ENCODE measurements around the gene SOX18. TPM values are rescaled to one million over a fixed set of nuclear protein-coding genes. Genes with fewer than 3 reads are reported as not detected.
"Not testable (repeated sequence)": the region's sequence is repeated elsewhere in the genome, so short reads cannot be mapped to it uniquely, and the experiment has no call there.

SOX18 gene
- total RNA-seq, 4 donors from 2014 or later: 5.6 to 19.0 (median 12.8) TPM

GRCh38 chr20:64091340-64091739, 41.9 kb upstream of the SOX18 start:
- 72% methylated on average over 12 of the region's 19 CpGs for WGBS
- peaks cover 0 to 55% (median 0%) of the 10 kb centered on the region in 4 donors for H3K27me3 ChIP-seq
- no peaks in the 10 kb centered on the region for H3K4me1 ChIP-seq
- intact Hi-C loops (cut with DNase I): no loop called here
- no peak for DNase-seq (ENCODE audit: extremely low spot score)
- TF ChIP-seq, protein P1, sequence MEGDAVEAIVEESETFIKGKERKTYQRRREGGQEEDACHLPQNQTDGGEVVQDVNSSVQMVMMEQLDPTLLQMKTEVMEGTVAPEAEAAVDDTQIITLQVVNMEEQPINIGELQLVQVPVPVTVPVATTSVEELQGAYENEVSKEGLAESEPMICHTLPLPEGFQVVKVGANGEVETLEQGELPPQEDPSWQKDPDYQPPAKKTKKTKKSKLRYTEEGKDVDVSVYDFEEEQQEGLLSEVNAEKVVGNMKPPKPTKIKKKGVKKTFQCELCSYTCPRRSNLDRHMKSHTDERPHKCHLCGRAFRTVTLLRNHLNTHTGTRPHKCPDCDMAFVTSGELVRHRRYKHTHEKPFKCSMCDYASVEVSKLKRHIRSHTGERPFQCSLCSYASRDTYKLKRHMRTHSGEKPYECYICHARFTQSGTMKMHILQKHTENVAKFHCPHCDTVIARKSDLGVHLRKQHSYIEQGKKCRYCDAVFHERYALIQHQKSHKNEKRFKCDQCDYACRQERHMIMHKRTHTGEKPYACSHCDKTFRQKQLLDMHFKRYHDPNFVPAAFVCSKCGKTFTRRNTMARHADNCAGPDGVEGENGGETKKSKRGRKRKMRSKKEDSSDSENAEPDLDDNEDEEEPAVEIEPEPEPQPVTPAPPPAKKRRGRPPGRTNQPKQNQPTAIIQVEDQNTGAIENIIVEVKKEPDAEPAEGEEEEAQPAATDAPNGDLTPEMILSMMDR (IDR thresholded peaks at IDR 0.05): no peak
- TF ChIP-seq POLR2A (IDR thresholded peaks at IDR 0.05; ENCODE audit: low read depth): no peak
- TF ChIP-seq POLR2AphosphoS5 (IDR thresholded peaks at IDR 0.05): no peak
- no peak for TF ChIP-seq EP300 (IDR thresholded peaks at IDR 0.05)
- H3K36me3 ChIP-seq: no peaks in the 10 kb centered on the region
- H3K9me3 ChIP-seq: no peaks in the 10 kb centered on the region
- H3K4me3 ChIP-seq: no peak overlapping the region
- no peak overlapping the region for H3K27ac ChIP-seq (replicated peaks in 1 of 4)

DNA sequence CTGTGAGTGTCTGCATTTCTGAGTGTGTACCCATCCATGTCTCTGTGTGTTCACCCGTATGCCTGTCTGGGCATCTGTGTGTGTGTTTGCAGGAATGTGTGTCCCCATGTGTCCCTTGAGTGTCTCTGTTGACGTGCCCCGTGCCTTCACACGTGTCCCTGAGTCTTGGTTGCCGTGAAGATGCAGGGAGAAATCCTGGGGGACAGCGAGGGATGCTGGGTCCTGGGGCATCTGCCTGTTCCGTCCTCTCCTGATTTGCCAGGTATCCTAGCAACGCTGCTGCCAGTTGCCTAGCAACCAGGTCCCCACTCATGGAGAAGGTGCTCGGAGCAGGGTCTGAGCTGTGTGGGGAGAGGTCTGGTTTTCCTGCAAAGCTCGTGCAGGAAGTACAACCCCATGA, 40.7 kb upstream of the SOX18 start:
- Histone ChIP-seq H3K4me3 (no peak overlapping the region), H3K4me1 (no peaks in the 10 kb centered on the region), H3K36me3 (no peaks in the 10 kb centered on the region), H3K27ac (replicated peaks in 1 of 4) (no peak overlapping the region), H3K9me3 (no peaks in the 10 kb centered on the region), H3K27me3 (peaks cover 0 to 55% (median under 1%) of the 10 kb centered on the region in 4 donors)
- intact Hi-C loops (cut with DNase I): no loop called here
- TF ChIP-seq, protein P1 (IDR thresholded peaks at IDR 0.05): no peak
- TF ChIP-seq POLR2A (IDR thresholded peaks at IDR 0.05; ENCODE audit: low read depth) (no peak), EP300 (IDR thresholded peaks at IDR 0.05) (no peak), POLR2AphosphoS5 (IDR thresholded peaks at IDR 0.05) (no peak)
- DNase-seq (ENCODE audit: extremely low spot score): no peak
- 62% methylated on average over 7 of the region's 10 CpGs for WGBS

GRCh38 chr20:64088586-64088985, 39.1 kb upstream of the SOX18 start:
- H3K36me3 ChIP-seq; H3K9me3 ChIP-seq; intact Hi-C loops (cut with DNase I): not testable (repeated sequence)

GRCh38 chr20:64087226-64087825, 37.9 kb upstream of the SOX18 start:
- Histone ChIP-seq H3K27me3 (peaks cover 0 to 74% (median 16%) of the 10 kb centered on the region in 4 donors), H3K4me1 (peaks cover 10 to 28% (median 21%) of the 10 kb centered on the region in 4 donors)
- intact Hi-C loops (cut with DNase I); DNase-seq (ENCODE audit: extremely low spot score); H3K9me3 ChIP-seq; H3K4me3 ChIP-seq; H3K27ac ChIP-seq (replicated peaks in 1 of 4); H3K36me3 ChIP-seq: not testable (repeated sequence)
- 97% methylated on average over 8 of the region's 36 CpGs for WGBS

More at GRCh38 chr20:64088586-64088985, 39.1 kb upstream of the SOX18 start:
- DNase-seq (ENCODE audit: extremely low spot score); H3K27ac ChIP-seq (replicated peaks in 1 of 4); H3K4me3 ChIP-seq: not testable (repeated sequence)
- Histone ChIP-seq H3K4me1 (peaks cover 6 to 15% (median 12%) of the 10 kb centered on the region in 4 donors), H3K27me3 (peaks cover 0 to 70% (median 16%) of the 10 kb centered on the region in 4 donors)

DNA sequence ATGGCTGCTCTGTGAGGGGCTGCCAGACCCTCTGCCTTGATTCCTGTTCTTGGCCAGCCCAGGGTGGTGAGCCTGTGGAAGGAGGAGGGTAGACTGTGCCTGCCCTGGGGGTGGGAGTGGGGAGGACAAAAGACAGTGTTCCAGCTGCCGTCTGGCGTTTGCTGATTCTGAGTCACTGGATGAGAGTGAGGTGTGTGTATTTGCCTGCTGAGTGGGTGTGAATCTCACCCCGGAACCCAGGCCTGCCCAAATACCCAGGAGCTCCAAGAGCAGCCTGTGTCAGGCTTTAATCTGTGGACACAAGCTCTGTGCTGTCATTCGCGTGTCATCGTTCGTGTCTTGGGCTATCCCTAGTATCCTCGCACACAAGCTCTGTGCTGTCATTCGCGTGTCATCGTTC, 37.4 kb upstream of the SOX18 start:
- intact Hi-C loops (cut with DNase I): no loop called here
- Histone ChIP-seq H3K27ac (replicated peaks in 1 of 4) (no peak overlapping the region), H3K4me3 (no peak overlapping the region), H3K36me3 (no peaks in the 10 kb centered on the region), H3K4me1 (peaks cover 10 to 28% (median 23%) of the 10 kb centered on the region in 4 donors), H3K27me3 (peaks cover 0 to 72% (median 16%) of the 10 kb centered on the region in 4 donors), H3K9me3 (no peaks in the 10 kb centered on the region)
- WGBS: 80% methylated on average over 5 of the region's 11 CpGs
- no peak for DNase-seq (ENCODE audit: extremely low spot score)
- TF ChIP-seq, protein P1 (IDR thresholded peaks at IDR 0.05): no peak
- TF ChIP-seq POLR2AphosphoS5 (IDR thresholded peaks at IDR 0.05) (no peak), EP300 (IDR thresholded peaks at IDR 0.05) (no peak)

- H3K9me3 ChIP-seq: no peaks in the 10 kb centered on the region
- no peak overlapping the region for H3K27ac ChIP-seq (replicated peaks in 1 of 4)
- H3K4me3 ChIP-seq: no peak overlapping the region
- H3K4me1 ChIP-seq: peaks cover 17 to 35% (median 31%) of the 10 kb centered on the region in 4 donors
- intact Hi-C loops (cut with DNase I): loop anchor here (5.0 kb wide), 1 partner anchor 38 kb away; no protein-coding TSS in a partner anchor
- H3K36me3 ChIP-seq: no peaks in the 10 kb centered on the region
- TF ChIP-seq POLR2A (IDR thresholded peaks at IDR 0.05; ENCODE audit: low read depth): no peak
- no peak for TF ChIP-seq POLR2AphosphoS5 (IDR thresholded peaks at IDR 0.05)
- no peak for TF ChIP-seq EP300 (IDR thresholded peaks at IDR 0.05)
- TF ChIP-seq, protein P1 (IDR thresholded peaks at IDR 0.05): no peak
- DNase-seq (ENCODE audit: extremely low spot score): no peak
- peaks cover 0 to 68% (median 16%) of the 10 kb centered on the region in 4 donors for H3K27me3 ChIP-seq
- 10% methylated on average over 2 of the region's 23 CpGs for WGBS
These were observed 35.3 kb upstream of the SOX18 start for GRCh38 chr20:64084685-64085152.
